Fibroblast of skin of left biceps (primary cell): ENCODE measurements around the gene CKS1B.

Experiments used
- DNase-seq, 2 experiments: peaks; one replicate each; pipeline ENCODE4 v3.0.0-alpha.2; 2013; ENCODE audit warnings: low read depth in 2 of 2

CKS1B gene

DNA sequence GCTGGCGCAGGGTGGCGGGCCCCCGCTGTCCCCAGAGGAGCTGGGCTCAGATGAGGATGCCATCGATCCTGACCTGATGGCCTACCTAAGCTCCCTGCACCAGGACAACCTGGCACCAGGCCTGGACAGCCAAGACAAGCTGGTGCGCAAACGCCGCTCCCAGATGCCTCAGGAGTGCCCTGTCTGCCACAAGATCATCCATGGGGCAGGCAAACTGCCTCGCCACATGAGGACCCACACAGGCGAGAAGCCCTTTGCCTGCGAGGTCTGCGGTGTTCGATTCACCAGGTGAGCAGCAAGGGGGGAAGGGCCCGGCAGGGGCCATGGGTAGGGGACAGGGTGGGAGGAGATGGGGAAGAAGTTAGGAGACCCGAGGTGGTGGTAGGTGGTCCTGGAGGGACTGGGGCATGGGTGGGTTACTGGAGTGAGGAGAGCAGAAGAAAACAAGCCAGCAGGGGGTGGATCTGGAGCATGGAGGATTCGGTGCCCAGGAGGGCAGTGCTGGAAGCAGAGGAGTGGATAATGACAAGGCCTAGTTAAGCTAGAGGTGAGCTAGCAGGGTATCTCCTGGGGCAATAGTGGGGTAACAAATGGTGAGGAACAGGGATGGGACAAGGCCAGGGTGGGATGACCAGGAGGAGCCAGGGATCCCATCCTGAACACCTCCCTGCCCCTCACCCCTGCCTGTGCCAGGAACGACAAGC is 41.2 kb downstream of the CKS1B start:
- DNase-seq, result no peak

DNA sequence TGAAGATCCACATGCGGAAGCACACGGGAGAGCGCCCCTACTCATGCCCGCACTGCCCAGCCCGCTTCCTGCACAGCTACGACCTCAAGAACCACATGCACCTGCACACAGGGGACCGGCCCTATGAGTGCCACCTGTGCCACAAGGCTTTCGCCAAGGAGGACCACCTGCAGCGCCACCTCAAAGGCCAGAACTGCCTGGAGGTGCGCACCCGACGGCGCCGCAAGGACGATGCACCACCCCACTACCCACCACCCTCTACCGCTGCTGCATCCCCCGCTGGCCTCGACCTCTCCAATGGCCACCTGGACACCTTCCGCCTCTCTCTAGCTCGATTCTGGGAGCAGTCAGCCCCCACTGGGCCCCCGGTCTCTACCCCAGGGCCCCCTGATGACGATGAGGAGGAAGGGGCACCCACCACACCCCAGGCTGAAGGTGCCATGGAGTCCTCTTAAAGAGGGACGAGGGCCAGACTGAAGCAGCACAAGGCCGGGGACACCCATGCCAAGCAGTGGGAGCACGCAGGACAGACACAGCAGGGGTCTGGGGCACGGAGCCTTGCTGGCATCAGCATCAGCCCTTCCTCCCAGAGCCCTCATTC is 41.9 kb downstream of the CKS1B start:
- no peak for DNase-seq

DNA sequence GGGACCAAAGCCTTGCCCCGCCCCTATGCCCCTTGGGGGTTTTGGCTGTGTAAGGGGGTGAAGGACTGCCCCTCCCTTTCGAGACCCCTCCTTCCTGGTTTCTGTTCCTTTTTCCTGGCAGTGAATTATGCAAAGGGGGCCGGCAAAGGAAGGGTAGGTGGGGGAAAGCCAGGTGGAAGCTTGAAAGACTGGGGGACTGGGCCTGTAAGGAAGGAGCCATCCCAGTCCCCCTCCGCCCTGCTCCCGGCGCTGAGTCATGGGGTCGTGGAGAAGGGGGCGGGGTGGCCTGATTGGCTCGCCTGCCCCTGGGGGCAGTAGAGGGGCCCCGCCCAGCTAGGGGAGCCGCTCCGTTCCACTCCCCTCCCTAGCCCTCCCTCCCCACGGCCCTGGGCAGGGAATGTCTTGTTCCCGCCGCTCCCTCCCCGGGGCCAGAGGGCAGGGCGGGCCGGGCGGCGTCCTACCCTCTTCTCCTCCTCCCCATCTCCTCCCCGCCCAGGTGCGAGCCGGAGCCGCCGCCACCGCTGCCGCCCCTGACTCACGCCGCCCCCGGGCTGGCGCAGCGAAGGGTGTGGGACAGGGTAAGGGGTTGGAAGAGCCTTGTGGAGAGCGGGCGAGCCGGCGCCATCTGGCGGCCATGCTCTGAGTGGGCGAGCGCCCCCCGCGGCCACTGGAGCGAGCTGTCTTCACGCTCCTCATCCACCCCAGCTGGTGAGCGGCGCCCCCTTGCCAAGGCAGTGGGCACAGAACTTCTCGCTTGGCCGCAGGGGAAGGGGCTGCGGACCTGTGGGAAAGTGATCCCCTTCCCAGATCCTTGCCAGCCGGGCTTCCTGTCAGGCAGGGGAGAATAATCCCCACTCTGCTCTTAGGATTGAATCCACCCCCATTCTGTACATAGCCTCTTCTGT is 42.8 kb downstream of the CKS1B start:
- DNase-seq, result peak; percentile 48 to 62

DNA sequence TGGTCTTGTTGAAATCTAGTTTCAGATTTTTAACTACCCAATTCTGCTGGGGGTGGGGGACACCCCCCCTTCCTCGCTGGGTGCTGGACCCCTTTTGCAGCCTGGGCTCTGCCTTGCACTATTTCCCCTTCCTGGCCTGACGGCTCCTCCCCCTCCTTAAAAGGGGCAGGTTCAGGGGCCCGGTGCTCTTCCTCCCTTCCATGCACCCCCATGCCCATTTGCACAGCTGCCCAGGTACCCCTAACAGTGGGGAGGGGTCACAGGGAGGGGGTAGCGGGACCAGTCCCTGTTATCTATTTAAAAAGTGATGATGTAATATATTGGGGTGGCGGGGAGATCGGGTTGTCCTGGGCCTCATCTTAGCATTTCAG is 43.5 kb downstream of the CKS1B start:
- no peak for DNase-seq

DNA sequence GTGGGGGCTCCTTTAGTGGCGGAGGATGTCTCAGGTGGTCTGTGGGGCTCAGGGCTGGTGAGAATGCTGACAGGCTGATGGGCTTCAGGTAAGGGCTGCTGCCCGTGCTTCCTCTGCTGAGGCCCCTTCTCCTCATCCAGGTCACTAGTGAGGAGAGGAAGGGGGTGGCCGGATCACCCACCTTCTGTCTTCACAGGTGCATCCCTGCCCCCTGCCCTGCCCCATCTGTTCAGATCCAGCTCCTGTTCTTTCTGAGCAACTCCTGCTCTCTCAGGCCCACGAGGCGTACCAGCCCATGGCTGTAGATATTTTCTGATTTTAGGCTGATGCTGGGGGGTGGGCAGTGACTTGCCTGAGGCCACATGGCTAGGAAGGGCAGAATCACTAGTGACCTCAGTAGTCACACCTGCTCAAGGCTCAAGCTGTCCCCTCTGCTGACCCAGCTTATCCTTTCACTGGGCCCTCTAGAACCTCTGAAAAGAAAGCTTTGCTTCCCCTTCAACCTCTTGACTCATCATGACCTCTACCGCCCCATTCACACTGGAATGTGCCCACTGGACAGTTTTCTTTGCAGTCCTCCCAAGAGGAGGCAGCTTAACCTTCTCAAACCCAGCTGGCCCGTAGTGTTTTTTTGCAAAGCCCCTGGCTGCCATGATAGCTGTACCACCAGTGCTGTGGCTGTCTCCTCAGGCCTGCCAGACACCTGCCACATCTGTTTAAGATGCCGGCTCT is 44.3 kb downstream of the CKS1B start:
- no peak for DNase-seq

DNA sequence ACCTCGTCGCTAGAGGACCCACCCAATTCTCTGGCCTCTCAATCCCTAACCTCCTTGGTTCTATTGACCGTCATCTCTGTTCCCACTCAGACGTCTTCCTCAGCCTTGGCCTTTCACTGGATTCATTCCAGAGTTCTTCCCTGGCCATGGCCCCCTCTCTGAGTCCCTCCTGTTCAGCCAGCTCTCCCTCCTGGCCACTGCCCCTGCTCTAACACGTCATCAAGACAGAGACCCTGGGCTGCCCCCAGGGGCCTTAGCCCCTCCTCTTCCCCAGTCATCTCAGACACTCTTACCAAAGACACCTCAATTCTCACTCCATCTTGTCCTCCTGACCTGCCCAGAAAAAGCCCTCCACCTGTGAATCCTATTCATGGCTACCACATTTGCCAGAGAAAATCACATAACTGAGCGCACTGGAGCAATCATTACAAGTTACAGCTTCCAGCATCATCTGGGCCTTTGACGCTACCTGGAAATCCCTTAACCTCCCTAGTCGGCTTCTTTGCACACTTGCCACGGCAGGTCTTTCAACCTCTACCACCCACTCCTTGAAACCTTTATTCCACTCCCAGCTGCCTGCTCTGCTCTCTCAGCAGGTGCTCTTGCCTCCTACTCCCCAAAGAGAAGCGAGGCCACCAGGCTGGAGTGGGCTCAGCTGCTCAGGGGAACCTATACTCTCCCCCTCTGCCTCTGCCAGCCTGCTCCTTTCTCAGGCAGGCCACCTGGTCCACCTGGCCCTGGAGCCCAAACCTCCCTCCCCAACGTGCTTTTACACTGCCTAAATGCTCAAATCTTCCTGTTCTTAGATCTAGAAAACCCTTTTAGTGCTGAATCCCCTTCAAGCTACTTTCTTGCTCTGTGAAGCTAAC is 45.1 kb downstream of the CKS1B start:
- DNase-seq, result no peak

DNA sequence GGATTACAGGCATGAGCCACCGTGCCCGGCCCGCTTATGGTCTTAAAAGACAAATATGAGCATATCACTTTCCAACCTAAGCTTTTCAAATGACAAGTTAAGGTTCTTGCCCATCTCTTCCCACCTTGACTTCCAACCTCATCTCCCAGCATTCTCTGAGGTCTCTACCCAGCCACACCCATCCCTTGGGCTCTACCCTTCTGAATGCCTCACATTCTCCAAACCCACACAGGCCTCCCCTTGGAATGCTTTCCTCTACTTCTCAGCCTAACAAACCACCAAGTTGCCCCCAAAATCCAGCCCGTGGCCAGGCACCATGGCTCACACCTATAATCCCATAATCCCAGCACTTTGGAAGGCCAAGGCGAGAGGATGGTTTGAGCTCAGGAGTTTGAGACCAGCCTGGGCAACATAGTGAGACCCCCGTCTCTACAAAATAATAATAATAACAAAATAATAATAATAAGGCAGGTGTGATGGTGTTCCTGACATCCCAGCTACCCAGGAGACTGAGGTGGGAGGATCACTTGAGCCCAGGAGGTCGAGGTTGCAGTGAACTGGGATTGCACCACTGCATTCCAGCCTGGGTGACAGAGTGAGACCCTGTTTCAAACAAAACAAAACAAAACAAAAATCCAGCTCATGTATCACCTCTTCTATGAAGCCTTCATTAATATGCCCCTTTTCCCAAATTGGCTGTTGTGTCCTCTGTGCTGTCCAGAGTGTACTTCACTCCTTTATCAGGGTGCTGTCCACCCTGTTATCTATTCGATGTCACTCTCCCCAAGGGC is 47.9 kb downstream of the CKS1B start:
- no peak for DNase-seq

DNA sequence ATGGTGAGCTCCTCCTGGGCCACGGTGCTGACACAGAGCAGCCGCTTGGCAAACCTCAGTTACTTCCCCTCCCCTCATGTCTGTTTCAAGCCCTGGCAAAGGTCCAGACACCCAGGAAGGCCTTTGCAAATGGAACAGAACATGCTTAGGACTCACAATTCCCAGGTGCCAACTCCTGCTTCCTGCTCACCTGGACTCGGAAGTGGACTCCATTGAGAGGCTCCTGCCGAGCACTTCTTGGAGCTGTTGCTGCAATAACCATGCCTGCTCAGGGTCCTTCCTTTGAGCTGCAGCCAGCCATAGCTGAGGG is 48.4 kb downstream of the CKS1B start:
- no peak for DNase-seq

DNA sequence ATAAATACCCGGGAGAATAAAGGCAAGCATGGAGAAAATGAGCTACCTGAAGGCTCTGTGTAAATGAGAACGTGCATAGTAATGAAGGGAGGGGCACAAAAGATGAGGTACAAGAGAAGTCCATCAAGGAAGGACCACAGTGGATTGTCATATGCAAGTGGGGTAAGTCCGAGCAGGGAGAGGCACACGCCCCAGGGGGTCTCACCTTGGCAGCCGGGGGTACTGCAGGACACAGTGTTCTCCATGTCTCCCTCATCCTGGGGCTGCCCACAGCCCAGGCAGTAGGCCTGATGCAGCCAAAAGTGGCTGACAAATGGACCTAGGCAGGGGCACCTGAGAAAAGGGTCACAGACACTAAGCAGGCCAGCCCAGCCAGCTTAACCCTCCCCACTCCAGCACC is 49.1 kb downstream of the CKS1B start:
- DNase-seq, result no peak

DNA sequence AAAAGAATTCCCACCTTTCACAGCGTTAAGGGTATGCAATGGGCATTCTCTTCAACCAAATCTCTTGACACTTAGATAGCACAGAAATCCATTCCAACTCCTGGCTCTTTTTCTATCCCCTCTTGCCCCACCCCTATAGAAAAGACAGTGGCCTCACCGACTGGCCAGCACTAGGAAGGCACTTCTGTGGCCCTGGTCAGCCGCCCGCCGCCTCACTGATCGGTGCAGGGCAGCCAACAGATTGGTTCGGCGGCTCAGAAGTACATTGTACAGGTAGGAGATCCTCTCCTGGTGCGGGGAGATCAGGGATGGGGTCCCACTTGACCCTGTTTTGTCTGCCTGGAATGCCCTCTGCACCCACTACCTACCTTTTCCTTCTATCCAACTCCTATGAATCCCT is 49.8 kb downstream of the CKS1B start:
- no peak for DNase-seq

DNA sequence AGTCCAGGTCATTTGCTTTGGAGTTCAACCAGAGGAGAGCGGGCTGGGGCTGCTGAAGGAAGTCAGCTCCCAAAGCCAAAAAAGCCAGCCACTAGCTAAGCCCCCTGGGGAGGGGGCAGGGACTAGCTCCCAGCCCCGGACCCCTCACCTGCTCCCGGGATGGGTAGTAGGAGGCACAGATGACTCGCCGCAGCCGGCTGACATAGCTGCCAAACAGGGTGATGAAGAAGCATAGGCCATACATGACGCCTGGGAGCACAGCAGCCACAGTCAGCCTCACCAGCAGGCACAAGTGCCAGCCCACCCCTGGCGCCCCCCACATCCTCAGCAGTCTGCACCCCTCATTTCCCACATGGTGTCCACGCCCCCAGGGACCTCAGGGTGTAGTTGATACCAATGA is 51.7 kb downstream of the CKS1B start:
- DNase-seq, result no peak

DNA sequence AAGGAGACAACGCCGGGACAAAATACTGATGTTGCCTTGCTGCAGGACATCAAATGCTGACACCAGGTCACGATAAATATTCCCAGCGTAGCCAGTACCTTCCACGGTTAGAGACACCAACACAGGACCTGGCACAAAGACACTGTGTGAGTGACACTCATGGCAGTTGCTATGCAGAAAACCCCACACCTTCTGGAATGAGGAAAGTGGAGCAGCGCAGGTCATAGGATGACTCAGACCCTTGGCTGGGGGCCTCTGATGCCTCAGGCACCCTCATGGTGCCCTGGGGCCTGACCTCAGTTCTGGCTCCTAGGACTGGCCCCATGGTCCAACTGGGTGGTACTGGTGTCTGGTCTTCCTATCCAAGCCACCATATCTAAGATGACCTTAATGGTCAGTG is 52.1 kb downstream of the CKS1B start:
- no peak for DNase-seq
